NB4 (cell line): ENCODE results near the gene DHRS3.

Source experiments
- DNase-seq: peaks from one replicate; pipeline ENCODE4 v3.0.0; 2010; ENCODE audit warnings: low read depth
- H3K4me3 ChIP-seq: one replicate; pipeline ENCODE4 v1.5.1; 2011; ENCODE audit warnings: mild to moderate bottlenecking, low read depth, low read length, moderate library complexity
- CTCF ChIP-seq: IDR thresholded peaks from one replicate; pipeline ENCODE4 v1.5.1; 2012; ENCODE audit warnings: low read depth, low read length
- MAX ChIP-seq: IDR thresholded peaks from 2 replicates; pipeline ENCODE4 v1.6.1; 2011; ENCODE audit warnings: low read depth, low read length
- MYC ChIP-seq: IDR thresholded peaks from 2 replicates; pipeline ENCODE4 v1.6.1; 2011; ENCODE audit warnings: low read depth, low read length
- POLR2A ChIP-seq: IDR thresholded peaks from 2 replicates; pipeline ENCODE4 v1.6.1; 2011; ENCODE audit warnings: mild to moderate bottlenecking; ENCODE audit not compliant: insufficient read length; ENCODE audit errors: extremely low read depth

Gene DHRS3

GRCh38 chr1:12640958-12641272, 22.9 kb upstream of the DHRS3 start:
- no peak overlapping the region for H3K4me3 ChIP-seq
- no peak for DNase-seq
- TF ChIP-seq MAX (no peak), POLR2A (no peak), CTCF (no peak), MYC (no peak)

- TF ChIP-seq MAX = no peak
- TF ChIP-seq CTCF = no peak
- TF ChIP-seq MYC = no peak
- no peak for TF ChIP-seq POLR2A
- no peak for DNase-seq
- H3K4me3 ChIP-seq = no peak overlapping the region
Observed at GRCh38 chr1:12640237-12640957, 22.4 kb upstream of the DHRS3 start.

- TF ChIP-seq POLR2A (no peak), MAX (no peak), MYC (no peak), CTCF (no peak)
- no peak overlapping the region for H3K4me3 ChIP-seq
- DNase-seq = no peak
Observed at GRCh38 chr1:12637693-12638092, 19.7 kb upstream of the DHRS3 start.

GRCh38 chr1:12636098-12636950, 18.3 kb upstream of the DHRS3 start:
- DNase-seq = no peak

More at GRCh38 chr1:12636098-12636950, 18.3 kb upstream of the DHRS3 start:
- H3K4me3 ChIP-seq = no peak overlapping the region
- TF ChIP-seq MYC (no peak), CTCF (no peak), MAX (no peak), POLR2A (no peak)
